NCI-H460 (cell line): ENCODE data around the gene ZBTB22. TPM values are rescaled to one million over a fixed set of nuclear protein-coding genes. Genes with fewer than 3 reads are reported as not detected.
"Not testable (repeated sequence)": the region's sequence is repeated elsewhere in the genome, so short reads cannot be mapped to it uniquely, and the experiment has no call there.

ENCODE experiments used
- DNase-seq: peaks from one replicate; pipeline ENCODE4 v3.0.0-alpha.2; 2016; ENCODE audit warnings: low read depth; ENCODE audit errors: extremely low read depth
- total RNA-seq: library from RNA; depleted of rRNA; stranded (reverse); fragments of >200 nt; shearing (Covaris generic); gene quantifications from 2 replicates; pipeline ENCODE4 v1.2.3, GENCODE V29; 2014

ZBTB22 gene
- total RNA-seq, 1 experiment from 2014 or later = 8.6 TPM

DNA sequence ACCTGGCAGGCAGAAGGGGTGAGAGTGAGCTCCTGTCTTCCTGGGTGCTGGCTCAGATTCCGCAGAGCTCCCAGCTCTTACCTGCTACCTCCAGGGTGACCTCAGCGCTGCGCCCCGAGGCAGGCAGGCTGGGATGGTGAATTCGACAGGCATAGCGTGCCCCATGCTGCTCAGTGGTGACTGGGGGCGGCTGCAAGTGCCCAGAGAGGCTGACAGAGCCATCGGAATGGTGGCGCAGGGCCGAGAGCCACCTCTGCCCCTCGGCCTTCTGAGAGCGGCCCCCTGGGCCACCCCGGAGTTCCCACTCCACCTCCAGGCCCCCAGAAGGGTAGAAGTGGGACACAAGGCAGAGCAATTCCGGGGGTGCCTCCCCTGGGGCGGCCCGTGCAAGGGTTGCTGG, 13.3 kb downstream of the ZBTB22 start:
- no peak for DNase-seq

DNA sequence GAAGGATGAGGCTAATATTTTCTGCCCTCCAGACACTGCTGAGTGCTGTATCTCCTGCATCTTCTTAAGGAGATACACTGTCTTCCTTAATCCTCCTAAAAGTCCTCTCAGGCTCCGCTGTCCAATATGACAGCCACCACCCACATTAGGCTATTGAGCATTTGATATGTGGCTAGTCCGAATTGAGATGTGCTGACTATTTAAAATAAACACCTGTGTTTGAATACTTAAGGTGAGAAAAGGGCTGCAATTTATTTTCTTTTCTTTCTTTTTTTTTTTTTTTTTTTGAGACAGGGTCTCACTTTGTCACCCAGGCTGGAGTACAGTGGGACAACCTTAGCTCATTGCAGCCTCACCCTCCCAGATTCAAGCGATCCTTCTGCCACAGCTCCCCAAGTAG, 15.7 kb downstream of the ZBTB22 start:
- DNase-seq = no peak

DNA sequence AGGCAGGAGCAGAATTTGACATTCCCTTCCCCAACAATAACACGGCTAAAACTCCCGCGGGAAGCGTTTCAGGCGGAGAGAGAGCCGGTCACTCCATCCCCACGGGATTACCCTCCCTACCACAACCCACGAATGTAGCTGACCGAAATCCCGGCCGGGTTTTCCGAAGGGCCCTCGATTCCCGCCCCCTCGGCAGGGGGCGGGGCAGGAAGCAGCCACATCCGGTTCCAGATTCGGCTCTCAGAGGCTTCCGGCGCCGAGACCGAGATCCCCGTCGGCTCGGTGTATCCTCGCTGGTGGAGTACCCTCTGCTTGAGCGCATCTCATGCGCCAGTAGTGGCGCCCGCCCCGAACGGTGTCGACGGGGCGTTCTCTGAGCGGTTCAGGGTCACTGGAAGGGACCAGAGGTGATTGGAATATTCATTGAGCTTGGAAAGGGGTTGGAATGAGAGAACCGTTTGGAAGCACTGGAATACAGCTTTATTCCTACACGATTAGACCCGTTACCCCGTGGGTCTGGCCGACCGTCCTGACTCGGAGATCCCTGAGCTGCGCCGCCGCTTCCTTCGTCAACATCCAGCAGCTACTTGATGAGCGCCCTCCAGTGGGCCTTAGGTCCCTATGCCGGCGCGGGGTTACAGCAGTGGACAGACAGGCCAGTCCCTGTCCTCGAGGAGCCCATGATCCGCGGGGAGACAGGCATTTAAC, 18.2 kb downstream of the ZBTB22 start:
- DNase-seq = peak; percentile 79

DNA sequence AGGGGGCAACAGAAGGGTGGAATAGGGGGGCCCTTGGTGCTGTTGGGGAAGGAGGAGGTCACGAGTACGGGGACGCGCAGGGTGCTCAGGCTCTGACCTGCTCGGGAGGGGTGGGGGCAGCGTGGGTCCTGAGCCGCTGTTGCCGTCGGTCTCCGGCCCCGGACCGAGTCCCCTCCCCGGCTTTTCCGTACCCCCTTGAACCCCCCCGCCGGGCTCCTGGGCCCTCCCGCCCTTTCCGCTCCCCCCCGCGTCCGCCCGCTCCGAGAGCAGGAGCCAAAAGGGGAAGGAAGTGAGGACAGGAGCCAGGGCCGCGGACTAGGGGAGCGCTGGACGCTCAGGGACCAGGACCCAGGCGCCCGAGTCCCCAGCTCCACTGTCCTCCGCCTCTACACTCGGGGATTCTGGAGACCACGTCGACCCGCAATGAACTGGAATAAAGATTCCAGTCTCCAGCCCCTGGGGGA, 18.7 kb downstream of the ZBTB22 start, which contains the start of gene RGL2:
TSS of gene RGL2 (minus strand) at position 170 of the 464 bp plus-strand sequence. CDS start 332 bp downstream, outside the sequence.
- DNase-seq = no peak

DNA sequence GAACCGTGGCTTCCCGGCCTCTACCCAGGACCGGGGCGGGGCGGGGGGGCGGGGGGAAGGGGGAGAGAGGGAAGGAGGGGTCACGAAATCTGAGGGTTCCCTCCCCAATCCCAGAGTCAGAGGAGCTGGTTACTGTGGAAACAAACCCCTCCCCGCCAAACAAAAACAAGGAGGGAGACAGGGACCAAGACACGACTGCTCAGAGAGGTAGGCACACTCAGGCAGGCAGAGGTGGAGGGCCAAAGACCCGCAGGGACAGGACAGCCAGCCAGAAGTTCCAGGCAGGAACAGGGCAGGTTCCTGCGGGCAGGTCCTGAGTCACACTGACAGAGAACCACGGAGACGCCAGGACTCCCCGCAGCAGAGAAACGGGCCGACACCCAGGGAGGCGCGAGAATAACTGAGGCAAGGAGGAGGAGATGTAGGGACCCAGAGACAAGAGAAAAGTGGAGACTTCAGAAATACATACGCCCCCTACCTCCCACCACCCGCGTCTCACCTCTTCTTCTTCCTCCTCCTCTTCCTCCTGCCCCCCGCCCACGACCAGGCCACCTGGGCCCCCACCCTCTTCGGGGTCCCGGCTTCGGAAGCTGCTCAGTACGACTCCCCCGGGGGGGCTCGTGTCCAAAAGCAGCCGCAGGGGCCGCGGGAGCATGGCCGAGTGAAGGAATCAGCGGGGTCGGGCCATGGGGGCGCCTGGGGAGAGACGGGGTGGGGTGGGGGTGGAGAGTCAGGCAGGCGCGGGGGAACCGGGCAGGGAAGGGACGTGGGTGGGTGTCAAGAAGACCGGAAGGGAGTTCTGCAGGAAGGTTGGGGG, 19.4 kb downstream of the ZBTB22 start:
- no peak for DNase-seq

DNA sequence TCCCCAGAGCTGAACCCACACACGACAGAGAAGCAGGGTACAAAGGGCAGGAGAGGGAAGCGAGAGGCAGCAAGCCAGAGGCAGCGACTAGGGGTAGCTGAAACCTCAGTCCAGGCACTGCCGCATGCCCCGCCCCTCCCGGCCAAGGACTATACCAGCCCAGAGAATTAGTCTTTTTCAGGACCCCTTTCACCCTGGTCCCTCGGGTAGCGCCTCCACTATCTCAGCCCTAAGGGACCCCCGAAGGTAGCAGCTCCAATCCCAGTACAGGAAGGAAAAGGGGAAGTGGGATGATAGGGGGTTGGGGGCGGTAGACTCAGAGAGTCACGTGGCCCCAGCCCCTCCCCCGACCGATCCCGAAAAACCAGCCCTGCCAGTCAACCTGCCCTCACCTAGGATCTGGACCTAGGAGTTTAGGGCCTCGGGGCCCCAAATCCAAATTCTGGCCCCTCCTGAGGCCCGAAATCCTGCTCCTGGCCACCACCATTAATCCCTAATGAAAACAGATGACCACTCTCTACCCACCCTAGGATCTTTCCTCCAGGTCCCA, 20.1 kb downstream of the ZBTB22 start:
- DNase-seq = no peak

DNA sequence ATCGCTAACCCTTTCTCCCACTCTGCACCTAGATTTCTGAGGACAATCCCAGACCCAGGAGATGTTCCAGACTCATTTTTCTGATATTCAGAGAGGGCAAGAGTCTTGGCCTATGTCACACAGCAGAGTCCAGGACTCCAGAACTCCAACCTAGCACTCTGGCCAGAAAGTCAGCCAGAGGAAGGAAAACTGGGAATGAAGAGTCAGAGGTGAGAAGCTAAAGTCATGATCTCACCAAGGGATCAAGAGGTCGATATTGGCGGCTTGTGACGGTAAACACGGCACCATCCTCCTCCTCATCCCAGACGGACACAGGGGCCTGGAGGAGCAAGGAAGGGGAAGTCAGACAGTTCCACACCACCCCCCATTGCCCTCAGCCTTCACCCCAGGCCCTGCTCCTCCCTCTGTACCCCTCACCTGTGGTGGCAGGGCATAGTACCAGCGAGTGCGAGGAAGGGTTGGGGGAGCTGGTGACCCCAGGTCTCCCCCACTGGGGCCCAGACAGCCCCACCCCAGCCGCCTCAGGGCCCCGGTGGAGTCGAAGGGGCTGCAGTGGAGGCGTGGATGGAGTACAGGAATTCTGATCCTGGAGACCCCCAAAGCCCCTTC, 20.6 kb downstream of the ZBTB22 start:
- no peak for DNase-seq

DNA sequence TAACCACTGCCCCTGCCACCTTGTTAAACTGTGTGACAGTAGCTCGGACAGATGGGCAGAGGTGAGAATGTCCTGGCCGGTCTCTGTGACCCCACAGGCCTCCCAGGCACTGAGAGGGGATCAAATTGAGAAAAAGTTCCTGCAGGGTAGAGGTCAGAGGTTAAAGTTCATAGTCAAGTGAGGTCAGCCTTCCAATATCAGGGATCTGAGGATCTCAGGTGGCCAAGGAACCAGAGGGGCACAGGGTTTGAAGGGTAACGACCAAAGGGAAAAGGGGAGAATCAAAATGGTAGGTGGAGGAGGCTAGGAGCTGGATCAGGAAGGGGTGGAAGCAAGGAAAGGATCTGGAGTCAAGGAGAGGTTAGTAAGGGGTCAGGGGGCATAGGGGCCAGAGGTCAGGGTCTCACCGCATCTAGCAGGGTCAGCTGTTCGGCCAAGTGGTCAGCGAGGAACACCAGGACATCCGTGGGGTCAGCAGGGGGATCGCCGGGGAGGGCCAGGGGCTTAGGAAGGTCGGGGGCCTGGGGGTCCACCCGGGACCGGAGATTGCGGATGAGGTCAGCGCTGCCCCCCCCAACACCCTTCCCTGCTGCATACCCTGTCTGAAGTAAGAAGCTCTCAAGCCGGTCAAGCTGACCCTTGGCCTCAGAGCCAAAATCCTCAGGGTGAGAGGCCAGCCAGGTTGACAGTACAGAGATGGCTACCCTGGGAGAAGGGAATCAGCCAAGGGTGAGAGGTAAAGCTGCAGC, 21.7 kb downstream of the ZBTB22 start:
- DNase-seq = no peak

DNA sequence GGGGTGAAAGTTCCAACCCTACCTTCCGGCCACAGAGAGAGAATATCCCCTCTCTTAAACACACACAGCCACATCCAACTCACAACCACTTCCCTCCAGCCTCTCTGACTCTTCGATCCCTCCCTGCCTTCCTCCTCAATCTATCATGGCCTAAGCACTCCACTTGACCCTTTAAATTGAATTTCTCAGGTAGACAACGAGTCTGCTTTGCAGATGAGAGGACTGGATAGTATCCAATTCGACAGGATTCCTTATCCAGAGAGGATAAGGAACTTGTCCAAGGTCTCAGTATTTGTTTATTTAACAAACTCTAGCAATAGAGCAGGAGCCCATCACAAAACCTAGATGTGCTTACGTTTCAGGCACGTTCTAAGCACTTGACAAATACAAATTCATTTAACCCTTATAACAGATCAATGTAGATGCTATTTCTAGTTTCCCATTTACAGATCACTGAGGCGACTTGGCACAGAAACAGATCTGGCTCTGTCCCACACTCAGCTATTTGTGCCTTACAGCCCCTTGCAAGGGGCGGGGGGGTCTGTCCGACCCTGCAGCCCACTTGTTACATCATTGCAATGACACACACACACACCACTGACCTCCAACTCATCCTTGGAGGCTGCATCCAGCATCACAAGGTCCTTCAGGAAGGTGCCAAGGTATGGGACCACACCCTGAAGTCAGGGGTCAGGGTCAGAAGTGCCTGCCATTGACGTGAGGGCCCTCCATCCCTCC, 23.3 kb downstream of the ZBTB22 start:
- no peak for DNase-seq

DNA sequence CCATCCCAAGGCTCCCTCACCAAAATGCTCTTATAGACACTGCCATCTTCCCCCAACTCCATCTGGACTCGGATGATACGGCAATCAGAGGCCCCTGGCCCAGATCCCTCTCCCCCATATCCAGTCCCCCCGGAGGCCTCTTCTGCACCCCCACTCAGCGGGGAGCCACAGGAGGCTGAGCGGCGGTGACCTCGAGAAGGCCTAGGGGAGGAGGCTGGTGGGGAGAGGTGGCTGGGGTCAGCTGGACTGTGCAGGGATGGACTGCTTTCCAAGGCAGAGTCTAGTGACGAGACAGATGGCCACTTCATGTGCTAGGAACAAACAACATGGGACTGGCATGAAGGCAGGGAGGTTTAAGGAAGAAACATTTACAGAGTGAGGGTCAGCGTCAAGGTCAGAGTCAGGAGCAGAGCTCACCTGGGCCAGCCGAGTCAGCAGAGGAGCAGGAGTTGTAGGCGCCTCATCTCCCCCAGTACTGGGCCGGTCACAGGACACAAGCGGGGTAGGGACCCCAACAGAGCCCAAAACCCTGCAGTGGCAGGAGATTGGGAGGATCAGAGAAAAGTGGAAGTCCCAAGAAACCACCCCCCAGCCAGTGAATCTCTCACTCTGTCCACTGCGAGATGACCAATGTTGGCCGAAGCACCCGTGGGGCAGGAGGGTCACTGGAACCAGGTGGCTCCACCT, 24.4 kb downstream of the ZBTB22 start:
- DNase-seq = no peak

DNA sequence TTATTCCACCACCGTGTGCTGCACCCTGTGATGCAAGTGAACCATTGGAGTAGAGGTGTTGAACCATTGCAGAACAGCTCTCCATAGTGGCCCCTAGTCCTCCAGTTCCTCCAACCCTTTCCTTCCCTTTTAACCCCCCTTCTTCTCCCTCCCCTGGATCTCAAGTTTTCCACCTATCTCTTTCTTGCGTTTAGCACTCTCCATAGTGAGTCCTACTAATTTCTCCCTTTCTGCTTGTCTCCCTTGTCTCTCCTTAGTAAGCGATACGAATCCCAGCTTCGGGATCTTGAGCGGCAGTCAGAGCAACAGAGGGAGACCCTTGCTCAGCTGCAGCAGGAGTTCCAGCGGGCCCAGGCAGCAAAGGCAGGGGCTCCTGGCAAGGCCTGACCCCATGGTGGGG, 27.1 kb downstream of the ZBTB22 start:
- DNase-seq = no peak

DNA sequence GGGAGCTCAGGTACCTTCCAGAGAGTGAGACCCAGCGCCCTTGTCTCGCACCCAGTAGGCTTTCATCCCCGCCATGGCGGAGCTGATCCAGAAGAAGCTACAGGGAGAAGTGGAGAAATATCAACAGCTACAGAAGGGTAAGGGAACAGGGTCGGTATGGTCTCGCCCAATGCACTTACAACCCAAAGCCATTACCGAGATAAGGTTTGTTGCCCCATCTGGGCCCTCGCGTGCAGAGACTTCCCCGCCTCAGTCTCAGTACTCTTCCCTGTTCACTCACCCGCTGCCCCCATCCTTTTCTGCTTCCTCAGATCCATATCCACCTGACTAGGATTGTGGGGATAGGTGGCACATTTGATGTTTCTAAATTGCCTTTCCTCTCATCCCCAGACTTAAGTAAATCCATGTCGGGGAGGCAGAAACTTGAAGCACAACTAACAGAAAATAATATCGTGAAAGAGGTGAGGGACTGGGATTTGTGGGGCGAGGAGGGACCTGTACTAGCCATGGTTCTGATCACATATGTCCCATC, 27.7 kb downstream of the ZBTB22 start:
- no peak for DNase-seq

DNA sequence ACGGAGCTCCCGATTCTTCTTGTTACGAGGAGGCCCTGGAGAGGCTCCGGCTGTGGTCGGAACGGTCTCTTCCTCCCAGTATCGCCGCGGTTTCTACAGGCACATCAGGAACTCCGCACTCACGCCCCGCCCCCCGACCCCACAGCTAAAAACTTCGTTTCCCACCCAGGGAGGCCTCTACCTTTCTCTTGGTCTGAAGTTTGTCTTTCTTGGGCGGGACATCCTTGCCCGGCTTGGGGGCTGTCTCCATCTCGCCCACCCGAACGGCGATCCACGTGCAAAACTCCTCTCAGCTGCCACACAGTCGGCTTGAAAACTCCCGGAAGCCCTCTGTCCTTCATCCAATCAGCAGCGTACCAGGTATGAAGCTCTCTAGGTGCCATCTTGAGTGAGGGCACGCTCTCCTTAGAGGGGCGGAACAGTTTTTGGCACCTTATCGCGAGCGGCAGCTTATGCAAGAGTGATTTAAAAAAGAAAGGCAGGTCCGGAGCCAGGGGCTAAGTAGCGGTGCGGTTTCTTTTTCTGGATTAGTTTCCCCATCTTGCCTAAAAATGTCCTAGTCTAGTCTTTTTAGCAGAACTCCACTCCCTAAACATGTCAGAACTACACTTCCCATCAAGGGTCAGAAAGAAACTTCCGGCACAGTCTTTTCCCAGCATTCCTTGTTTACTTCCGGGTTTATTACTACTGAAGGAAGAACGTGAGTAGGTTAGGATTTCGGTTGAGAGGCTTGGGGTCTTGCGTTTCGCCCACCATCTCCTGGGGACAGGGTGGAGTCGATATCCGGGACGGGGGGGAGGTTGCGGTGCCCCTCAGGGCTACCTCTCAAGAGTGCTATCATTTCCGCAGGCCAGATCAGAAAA, 28.4 kb downstream of the ZBTB22 start, which contains the start of the genes PFDN6 and WDR46:
TSS of gene PFDN6 (plus strand) at position 681 of the 863 bp plus-strand sequence. CDS start 256 bp downstream, outside the sequence.
TSS of gene WDR46 (minus strand) at position 319 of the 863 bp plus-strand sequence. CDS start at position 250, 69 bp downstream.
- peak; percentile 73 for DNase-seq

DNA sequence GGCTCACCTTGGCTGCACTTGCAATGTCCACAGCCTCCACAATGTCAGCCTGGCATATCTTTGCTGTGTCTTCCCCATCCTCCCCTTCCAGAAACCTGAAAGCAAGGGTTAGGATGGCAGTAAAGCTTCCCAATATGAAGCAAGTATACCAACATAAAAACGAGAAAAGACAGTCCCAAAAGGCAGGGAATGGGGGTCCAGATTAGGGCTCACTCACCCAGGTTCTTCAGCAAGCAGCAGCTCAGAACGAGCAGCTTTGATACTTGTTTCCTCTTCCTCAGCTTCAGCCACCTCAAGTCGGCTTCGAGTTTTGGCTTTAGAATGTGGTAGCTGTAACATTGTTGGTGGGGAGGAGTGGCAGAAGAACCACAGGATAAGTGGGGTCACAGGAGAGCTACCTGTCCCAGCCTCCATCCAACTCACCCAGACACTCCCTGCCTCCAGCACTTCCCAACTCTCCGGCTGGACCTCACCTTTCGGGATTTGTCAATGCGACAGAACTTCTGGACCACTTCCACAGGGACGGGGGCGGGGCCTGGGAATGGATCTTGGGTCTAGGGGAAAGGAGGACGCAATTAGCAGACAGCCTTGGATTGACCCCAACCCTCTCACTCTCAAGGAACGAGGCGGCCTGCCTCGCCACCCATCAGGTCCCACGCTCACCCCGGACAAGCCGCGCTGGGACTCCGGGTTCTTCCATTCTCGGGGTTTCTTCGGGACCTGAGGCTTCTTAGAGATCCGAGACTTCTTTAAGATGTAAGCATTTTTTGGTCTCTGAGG, 29.2 kb downstream of the ZBTB22 start:
- no peak for DNase-seq

DNA sequence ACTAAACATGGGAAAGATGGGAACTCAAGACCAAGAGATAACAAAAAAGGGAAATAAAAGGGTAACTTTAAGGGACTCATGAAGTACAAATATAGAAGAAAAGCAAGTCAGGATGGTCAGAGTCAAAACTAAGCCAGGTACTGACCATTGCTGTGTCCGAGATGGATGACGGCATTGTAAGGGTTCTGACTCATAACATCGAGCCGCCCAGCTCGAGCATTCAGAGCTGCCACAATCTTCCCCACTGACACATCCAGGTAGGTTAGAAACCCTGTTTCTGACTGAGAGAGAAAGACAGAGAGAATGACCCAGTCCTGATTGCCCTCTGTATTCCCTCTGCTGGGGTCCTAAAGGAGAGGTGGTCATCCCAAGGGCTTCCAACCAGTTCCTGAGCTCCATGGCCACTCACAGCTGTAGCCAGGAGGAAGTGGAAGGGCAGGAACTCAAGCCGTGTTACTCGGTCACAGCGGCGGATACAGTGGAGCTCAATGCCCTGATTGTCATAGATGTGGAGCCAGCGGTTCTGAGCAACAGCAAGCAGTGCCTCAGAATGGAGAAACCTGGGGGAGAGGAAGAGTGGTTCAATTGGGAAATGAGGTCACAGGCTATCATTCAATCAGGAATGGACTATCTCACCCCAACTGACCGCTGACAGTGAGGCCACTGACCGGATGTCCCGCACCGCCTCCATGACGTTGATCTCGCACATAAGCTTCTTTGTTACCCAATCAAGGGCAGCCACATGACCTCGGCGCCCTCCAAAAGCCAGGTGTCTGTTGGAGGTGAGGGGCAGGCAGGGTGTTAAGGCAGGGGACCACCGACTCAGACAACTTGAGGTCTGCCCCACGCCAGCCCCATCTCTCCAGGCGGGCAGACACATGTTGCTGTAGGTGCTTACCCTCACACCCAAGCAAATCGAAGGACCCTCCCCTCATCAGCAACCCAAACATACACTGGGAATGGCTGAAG, 30.3 kb downstream of the ZBTB22 start:
- DNase-seq = no peak

DNA sequence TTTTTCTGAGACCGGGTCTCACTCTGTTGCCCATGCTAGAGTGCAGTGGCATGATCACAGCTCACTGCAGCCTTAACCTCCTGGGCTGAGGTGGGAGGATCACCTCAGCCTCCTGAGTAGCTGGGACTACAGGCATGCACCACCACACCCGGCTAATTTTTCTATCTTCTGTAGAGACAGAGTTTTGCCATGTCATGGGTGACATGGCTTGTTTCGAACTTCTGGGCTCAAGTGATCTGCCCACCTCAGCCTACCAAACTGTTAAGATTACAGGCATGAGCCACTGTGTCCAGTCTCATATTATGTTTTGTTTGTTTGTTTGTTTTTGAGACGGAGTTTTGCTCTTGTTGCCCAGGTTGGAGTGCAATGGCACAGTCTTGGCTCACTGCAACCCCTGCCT, 32.3 kb downstream of the ZBTB22 start:
- DNase-seq = not testable (repeated sequence)
